GM19351 (cell line): ENCODE results near the gene CMYA5.

Experiments used
- ATAC-seq: cut with Tn5 transposase; IDR thresholded peaks from one replicate; pipeline ENCODE4 v1.9.1; 2021; ENCODE audit warnings: mild to moderate bottlenecking, moderate library complexity; ENCODE audit not compliant: unreplicated experiment

CMYA5 gene

GRCh38 chr5:79793304-79793703 is 103.7 kb downstream of the CMYA5 start:
- no peak for ATAC-seq

GRCh38 chr5:79793722-79794121 is 104.1 kb downstream of the CMYA5 start:
- no peak for ATAC-seq

GRCh38 chr5:79794347-79794746 is 104.7 kb downstream of the CMYA5 start:
- no peak for ATAC-seq

- no peak for ATAC-seq
Observed at GRCh38 chr5:79795764-79796398, 106.2 kb downstream of the CMYA5 start.

GRCh38 chr5:79798893-79799590 is 109.4 kb downstream of the CMYA5 start:
- ATAC-seq = no peak

- no peak for ATAC-seq
Observed at GRCh38 chr5:79800979-79801827, 111.6 kb downstream of the CMYA5 start.

- ATAC-seq = no peak
Observed at GRCh38 chr5:79802406-79802805, 112.8 kb downstream of the CMYA5 start.

GRCh38 chr5:79803007-79803406 is 113.4 kb downstream of the CMYA5 start:
- no peak for ATAC-seq

GRCh38 chr5:79806741-79807140 is 117.1 kb downstream of the CMYA5 start:
- no peak for ATAC-seq

GRCh38 chr5:79809743-79810142 is 120.1 kb downstream of the CMYA5 start:
- no peak for ATAC-seq

- no peak for ATAC-seq
Observed at GRCh38 chr5:79811081-79811480, 121.4 kb downstream of the CMYA5 start.

- ATAC-seq = no peak
Observed at GRCh38 chr5:79811904-79812303, 122.3 kb downstream of the CMYA5 start.

GRCh38 chr5:79814699-79815098 is 125.1 kb downstream of the CMYA5 start:
- ATAC-seq = no peak

GRCh38 chr5:79816014-79816413 is 126.4 kb downstream of the CMYA5 start:
- ATAC-seq = no peak

- no peak for ATAC-seq
Observed at GRCh38 chr5:79820648-79821047, 131.0 kb downstream of the CMYA5 start.

GRCh38 chr5:79824444-79824843 is 134.8 kb downstream of the CMYA5 start:
- no peak for ATAC-seq

GRCh38 chr5:79825802-79826201 is 136.2 kb downstream of the CMYA5 start:
- ATAC-seq = no peak

- no peak for ATAC-seq
Observed at GRCh38 chr5:79827159-79827629, 137.6 kb downstream of the CMYA5 start.

GRCh38 chr5:79829260-79829659 is 139.6 kb downstream of the CMYA5 start:
- ATAC-seq = no peak

GRCh38 chr5:79831381-79832309 is 142.0 kb downstream of the CMYA5 start:
- ATAC-seq = no peak

GRCh38 chr5:79832911-79833310 is 143.3 kb downstream of the CMYA5 start:
- no peak for ATAC-seq
